Pulmonary artery endothelial cell (primary cell): ENCODE data around the gene CAPS. TPM values are rescaled to one million over a fixed set of nuclear protein-coding genes. Genes with fewer than 3 reads are reported as not detected.

Experiments
- DNase-seq: peaks from one replicate; pipeline ENCODE4 v3.0.0-alpha.2; 2011; ENCODE audit warnings: low read depth, low spot score
- total RNA-seq: library from RNA; depleted of rRNA; stranded (reverse); fragments of >200 nt; gene quantifications from 2 replicates; pipeline ENCODE4 v1.2.3, GENCODE V29; 2014

Gene CAPS
- total RNA-seq, 1 donor from 2014 or later: 1.6 TPM

DNA sequence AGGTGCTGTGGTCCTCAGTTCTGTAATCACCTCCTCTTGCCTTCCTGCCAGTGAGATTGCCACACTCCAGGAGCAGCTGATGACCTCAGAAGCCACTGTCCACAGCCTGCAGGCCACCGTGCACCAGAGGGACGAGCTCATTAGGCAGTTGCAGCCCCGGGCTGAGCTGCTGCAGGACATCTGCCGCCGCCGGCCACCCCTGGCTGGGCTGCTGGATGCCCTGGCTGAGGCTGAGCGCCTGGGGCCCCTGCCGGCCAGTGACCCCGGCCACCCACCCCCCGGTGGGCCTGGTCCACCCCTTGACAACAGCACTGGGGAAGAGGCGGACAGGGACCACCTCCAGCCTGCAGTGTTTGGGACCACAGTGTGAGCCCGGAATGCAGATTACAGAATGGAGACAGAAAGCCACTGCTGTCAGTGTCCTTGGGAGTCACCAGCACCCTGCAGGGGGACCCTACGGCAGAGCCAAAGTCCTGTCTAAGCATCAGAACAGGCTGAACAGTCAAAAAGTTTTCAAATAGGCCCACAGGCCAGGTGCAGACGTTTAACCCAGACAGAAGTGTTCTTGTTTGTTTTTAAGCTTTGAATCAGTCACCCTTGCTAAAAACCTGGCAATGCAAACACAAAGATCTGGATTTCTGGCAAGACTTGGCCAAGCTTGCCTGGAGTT lies 5.1 kb upstream of the CAPS start:
- DNase-seq: no peak

GRCh38 chr19:5910638-5910907 lies 3.5 kb upstream of the CAPS start:
- DNase-seq: no peak

GRCh38 chr19:5911366-5911765 lies 2.7 kb upstream of the CAPS start:
- no peak for DNase-seq

- DNase-seq: no peak
Measured at GRCh38 chr19:5914358-5914774, 312 bp downstream of the CAPS start.

DNA sequence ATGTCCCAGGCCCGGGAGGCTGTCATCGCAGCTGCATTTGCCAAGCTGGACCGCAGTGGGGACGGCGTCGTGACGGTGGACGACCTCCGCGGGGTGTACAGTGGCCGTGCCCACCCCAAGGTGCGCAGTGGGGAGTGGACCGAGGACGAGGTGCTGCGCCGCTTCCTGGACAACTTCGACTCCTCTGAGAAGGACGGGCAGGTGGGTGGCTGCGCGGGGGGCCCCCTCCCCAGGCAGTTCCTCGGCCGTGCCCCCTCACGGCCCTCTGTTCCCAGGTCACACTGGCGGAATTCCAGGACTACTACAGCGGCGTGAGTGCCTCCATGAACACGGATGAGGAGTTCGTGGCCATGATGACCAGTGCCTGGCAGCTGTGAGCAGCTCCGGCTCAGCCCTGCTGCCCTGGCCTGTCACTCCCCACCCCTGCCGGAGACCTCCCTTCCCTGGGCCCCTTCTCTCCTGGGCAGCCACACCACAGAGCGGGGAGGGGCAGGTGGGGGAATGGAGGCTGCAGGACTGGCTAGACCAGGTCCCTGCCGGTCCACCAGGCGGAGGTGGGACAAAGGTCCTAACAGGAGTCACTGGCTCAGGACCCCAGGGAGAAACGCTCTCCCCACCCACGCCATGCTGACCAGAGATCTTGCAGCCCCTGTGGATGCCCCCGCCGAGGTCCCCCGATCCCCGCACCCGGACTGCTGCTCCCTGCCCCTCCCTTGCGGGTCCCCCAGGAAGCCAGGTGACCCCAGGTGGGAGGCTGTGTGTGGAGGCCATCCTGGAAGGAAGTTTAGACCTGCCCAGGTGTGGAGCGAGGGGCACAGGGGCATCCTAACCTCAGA lies 1.1 kb downstream of the CAPS start:
- no peak for DNase-seq

DNA sequence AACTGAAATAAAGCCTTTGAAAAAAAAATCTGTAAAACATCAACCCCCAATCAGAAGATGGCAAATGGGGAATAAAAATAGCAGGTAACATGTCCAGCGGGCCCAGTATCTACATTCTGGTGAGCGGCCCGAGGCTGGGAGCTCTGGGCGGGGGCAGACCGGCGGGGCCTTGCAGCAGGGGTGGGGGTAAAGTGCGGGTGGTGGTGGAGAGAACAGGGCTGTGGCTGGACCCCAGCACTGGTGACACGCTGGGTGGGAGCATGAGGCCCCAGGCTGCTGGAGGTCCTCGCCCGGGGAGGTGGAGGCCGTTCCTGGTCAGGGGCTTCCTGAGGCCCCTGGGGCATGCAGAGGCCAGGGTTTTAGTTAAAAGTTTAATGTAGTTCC lies 1.7 kb downstream of the CAPS start:
- DNase-seq: no peak

GRCh38 chr19:5916181-5916708 lies 2.2 kb downstream of the CAPS start:
- no peak for DNase-seq

GRCh38 chr19:5917431-5918107 lies 3.5 kb downstream of the CAPS start:
- DNase-seq: no peak

DNA sequence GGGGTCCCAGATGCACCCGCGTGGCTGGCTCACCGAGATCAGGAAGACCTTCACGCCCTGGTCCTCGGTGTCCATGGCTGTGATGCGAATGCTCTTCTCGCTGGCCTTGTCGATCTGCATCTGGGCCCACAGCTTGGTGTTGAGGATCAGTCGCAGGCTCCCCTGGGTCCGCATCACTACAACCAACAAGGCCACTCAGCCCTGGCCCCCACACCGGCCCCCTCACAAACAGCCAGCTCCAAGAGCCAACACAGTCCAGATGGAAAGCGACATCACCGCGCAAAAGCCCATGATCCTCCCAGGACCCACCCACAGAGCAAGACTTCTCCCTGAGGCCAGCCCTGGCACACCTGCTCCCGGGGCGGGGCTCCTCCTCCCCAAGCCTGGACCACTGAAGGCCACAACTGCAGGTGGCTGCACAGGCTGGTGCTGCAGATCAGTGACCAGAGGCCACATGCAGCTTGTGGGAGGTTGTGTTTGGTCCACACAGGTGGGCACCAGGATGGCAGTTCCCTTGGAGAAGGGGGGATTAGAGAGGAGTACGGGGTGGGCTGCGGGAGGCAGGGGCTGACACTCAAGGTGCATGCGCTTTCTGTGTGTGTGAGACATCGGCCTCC lies 4.5 kb downstream of the CAPS start:
- DNase-seq: no peak

DNA sequence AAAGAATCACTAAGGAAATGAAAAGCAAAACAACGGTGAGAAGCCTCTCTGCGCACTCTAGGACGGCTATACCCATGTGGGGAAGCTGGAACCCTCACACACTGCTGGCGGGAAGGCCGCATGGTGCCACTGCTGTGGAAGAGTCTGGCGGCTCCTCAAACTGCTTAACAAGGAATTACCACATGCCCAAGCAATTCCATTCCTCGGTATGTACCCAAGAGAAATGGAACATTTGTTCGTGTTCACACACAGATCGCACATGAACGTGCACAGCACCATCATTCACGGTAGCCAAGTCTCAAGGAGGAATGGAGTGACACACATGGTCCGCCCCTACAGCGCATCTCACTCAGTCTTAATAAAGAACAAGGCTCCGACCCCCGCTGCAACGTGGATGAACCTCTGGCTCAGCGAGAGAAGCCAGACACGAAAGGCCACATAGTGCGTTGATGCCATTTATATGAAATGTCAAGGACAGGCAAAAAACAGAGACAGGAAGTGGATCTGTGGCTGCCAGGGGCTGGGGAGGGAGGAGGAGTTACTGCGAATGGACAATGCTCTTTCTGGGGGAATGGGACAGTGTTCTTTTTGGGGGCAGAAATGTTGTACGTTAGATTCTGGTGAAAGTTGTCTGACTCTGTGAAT lies 7.6 kb downstream of the CAPS start:
- DNase-seq: no peak

DNA sequence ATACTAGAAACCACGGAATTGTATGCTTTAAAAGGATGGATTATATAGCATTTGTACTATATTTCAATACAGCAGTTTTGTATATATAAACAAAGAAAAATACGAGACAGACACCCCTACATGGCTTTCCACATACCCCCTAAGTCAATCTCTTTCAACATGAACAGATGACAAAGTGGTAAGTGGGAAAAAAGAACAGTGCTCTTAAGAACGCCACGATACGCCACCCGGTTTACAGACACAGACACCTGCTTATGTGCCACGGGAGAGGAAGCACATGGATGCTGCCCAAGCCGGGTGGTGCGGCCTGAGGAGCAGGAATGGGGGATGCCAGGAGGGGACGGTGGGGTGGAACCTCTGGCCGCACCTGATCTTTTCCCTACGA lies 8.1 kb downstream of the CAPS start:
- no peak for DNase-seq

- no peak for DNase-seq
Measured at GRCh38 chr19:5923356-5923755, 9.3 kb downstream of the CAPS start.

DNA sequence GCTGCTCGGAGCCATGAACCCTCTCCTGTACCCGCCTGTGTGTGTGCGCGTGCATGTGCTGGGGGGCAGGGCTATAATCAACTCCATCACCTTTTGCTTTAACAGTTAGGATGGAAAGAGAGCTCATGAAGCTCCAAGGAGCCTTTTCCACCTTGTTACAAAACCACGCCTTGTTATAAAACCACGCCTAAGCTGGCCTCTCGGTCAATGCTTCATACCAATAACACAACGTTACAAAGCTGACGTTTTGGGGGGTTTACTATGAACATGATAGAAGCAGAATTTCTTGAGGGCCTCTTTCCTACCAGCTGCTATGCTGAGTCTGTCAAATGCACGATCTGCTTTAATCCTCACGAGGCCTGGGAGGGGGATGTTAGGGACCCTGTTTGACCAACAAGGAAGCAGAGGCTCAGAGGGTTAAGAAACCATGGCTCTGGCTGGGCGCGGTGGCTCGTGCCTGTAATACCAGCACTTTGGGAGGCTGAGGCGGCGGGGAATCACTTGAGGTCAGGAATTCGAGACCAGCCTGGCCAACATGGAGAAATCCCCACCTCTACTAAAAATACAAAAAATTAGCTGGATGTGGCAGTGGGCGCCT lies 11.9 kb downstream of the CAPS start:
- no peak for DNase-seq

- no peak for DNase-seq
Measured at GRCh38 chr19:5926641-5927440, 12.8 kb downstream of the CAPS start.

- no peak for DNase-seq
Measured at GRCh38 chr19:5927441-5927821, 13.4 kb downstream of the CAPS start.

DNA sequence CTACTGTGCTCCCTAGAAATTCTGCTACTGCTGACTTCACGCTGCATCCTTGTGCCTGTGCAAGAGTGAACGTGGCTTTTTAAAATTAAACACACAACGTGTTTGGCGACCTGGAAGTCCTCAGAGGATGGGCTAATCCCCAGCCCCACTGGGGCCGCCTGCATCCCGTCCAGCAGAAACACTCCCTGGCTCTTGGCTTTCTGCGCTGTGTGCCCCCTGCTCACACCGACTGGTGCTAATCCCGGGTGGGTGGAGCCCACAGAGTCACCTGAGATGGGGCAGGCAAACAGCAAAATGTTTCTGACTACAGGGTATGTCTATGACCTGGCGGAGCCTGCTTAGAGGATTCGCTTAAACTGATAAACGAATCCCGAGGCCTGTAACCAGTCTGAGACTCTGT lies 15.1 kb downstream of the CAPS start:
- no peak for DNase-seq

- DNase-seq: no peak
Measured at GRCh38 chr19:5929625-5930024, 15.6 kb downstream of the CAPS start.

DNA sequence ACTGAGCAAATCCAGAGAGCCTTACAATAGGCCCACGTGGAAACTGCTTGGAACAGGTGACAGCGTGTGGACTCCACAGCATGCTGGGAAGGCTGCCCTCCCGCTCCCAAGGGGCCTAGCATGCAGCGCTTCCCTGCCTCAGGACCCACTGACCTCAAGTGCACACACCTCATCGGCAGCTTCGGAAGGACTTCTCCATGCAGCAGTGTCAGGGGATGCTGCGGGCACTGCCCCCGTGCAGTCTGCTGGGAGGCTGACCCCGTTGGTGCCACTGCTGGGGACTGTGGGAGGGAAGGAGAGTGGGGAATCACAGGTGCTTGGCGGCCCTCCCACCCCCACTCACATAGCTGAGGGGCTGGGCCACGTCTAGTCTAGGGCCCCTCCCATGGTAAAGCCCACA lies 17.2 kb downstream of the CAPS start:
- no peak for DNase-seq

DNA sequence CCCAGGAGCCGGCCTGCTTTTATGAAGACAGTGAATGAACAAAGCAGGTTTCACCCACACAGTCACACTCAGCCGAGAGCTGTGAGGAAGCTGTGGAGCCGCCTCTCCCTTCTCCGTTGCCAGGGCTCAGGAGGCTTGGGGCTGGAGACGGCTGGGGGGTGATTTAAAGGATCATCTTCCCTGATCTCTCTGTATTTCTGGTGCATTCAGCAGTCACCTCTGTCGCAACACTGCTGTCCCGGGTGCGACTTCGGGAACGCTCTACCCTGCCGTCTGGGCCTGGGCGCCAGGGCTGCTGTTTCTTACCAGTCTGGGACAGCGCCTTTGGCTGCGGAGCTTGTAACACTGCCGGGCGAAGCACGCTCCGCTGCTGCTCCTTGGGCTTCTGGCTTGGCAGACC lies 18.1 kb downstream of the CAPS start:
- no peak for DNase-seq

- DNase-seq: no peak
Measured at GRCh38 chr19:5932609-5933262, 18.7 kb downstream of the CAPS start.
